Activated CD8-positive, alpha-beta memory T cell treated with anti-CD3 and anti-CD28 coated beads, Interleukin-2, amount 10 ng/mL, durations not matched to agents 7 days and 5 days (primary cell): ENCODE results near the gene KICS2. TPM values are rescaled to one million over a fixed set of nuclear protein-coding genes. Genes with fewer than 3 reads are reported as not detected.
"Not testable (repeated sequence)": the region's sequence is repeated elsewhere in the genome, so short reads cannot be mapped to it uniquely, and the experiment has no call there.

Experiments
- ATAC-seq: fragments of 150-1000 bp; cut with Tn5 transposase; one replicate; pipeline ENCODE4 v1.10.0; 2021; ENCODE audit warnings: moderate library complexity
- CTCF ChIA-PET: fragments of 350-600 bp; sonication (Branson Sonifier 250); formaldehyde crosslinking; loops from one replicate; lab custom pipeline; 2021; ENCODE audit warnings: antibody characterized with exemption; lab: Charles Lee
- DNase-seq: peaks from one replicate; pipeline ENCODE4 v3.0.0-alpha.2; 2020
- H3K27ac Mint-ChIP-seq: one replicate; pipeline ENCODE4 v1.8.0; 2021; ENCODE audit warnings: mild to moderate bottlenecking, mixed read lengths
- H3K27me3 Mint-ChIP-seq: one replicate; pipeline ENCODE4 v1.8.0; 2021; ENCODE audit warnings: mixed read lengths
- H3K36me3 Mint-ChIP-seq: one replicate; pipeline ENCODE4 v1.8.0; 2021; ENCODE audit warnings: mild to moderate bottlenecking, mixed read lengths
- H3K4me1 Mint-ChIP-seq: one replicate; pipeline ENCODE4 v1.8.0; 2021; ENCODE audit warnings: mixed read lengths
- H3K4me3 Mint-ChIP-seq: one replicate; pipeline ENCODE4 v1.8.0; 2021; ENCODE audit warnings: mild to moderate bottlenecking, moderate library complexity, mixed read lengths
- H3K9me3 Mint-ChIP-seq: one replicate; pipeline ENCODE4 v1.8.0; 2022; ENCODE audit warnings: low read depth, mixed read lengths
- total RNA-seq, 2 experiments: library from RNA; stranded (reverse); gene quantifications; one replicate each; pipeline ENCODE4 v1.2.3, GENCODE V29; 2021

The KICS2 gene
- total RNA-seq, 2 experiments from 2014 or later = 10.5 to 11.5 TPM

DNA sequence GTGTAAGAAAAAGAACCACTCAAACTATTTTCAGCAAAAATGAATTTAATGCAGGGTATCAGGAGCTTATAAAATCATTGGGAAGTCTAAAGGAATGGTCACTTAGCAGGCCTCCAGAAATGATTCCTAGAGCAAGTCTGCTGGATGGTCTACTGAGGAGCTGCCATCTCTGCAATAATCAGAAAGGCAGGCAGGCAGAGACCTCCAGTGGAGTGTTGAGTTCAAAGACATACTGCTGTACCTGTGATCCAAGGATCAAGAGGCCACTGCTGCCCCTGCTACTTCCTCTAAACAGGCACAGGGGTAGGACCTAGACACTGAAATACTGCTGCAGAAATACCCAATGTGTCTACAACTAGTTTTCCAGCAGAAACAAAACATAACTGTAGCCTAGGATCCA lies 14.5 kb upstream of the KICS2 start:
- Mint-ChIP-seq H3K27me3 (peaks cover 14% of the 10 kb centered on the region), H3K4me3 (no peak overlapping the region), H3K36me3 (no peaks in the 10 kb centered on the region), H3K4me1 (no peaks in the 10 kb centered on the region), H3K9me3 (no peaks in the 10 kb centered on the region), H3K27ac (no peak overlapping the region)
- ATAC-seq = no peak
- DNase-seq = no peak
- CTCF ChIA-PET = interaction anchor here (1.1 kb wide), 1 partner anchor 393 kb away, joined by 3 read pairs; no protein-coding TSS in a partner anchor

GRCh38 chr12:64232196-64232595 lies 10.1 kb upstream of the KICS2 start:
- Mint-ChIP-seq H3K9me3 (no peaks in the 10 kb centered on the region), H3K27ac (no peak overlapping the region), H3K4me3 (no peak overlapping the region), H3K27me3 (peaks cover 28% of the 10 kb centered on the region), H3K36me3 (no peaks in the 10 kb centered on the region), H3K4me1 (no peaks in the 10 kb centered on the region)
- CTCF ChIA-PET = no interaction called here
- no peak for ATAC-seq
- DNase-seq = no peak

DNA sequence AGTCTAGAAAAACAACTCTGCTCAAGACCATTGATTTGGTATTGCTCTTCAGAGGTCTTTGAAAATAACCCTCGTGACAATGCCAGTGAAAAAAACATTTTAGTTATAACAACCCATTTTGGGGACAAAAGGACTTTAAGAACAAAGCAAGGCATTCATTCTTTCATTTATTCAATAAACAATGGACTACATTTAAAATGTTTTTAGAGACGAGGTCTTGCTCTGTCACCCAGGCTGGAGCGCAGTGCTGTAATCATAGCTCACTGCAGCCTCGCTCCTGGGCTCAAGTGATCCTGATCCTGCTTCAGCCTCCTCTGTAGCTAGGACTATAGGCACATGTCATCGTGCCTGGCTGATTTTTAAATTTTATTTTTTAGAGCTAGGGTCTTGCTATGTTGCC lies 7.7 kb upstream of the KICS2 start:
- CTCF ChIA-PET = no interaction called here
- ATAC-seq (no peak), DNase-seq (no peak)
- Mint-ChIP-seq H3K36me3 (no peaks in the 10 kb centered on the region), H3K27ac (no peak overlapping the region), H3K4me3 (no peak overlapping the region), H3K4me1 (no peaks in the 10 kb centered on the region), H3K9me3 (no peaks in the 10 kb centered on the region), H3K27me3 (peaks cover 39% of the 10 kb centered on the region)

DNA sequence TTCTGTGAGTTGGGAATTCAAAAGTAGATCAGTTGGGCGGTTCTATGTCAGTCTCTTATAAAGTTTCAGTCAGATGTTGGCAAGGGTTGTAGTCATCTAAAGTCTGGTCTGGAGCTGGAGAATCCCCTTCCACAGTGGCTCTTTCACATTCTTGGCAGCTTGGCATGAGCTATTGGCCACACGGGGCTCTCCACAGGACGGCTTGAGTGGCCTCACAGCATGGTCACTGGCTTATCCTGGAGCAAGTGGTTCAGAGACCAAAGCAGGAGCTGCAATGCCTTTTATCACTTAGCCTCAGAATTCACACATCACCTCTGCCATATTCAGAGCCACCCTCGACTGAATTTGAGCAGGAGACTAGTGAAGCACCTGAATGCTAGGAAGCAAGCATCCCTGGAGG lies 7.1 kb upstream of the KICS2 start:
- Mint-ChIP-seq H3K4me1 (no peaks in the 10 kb centered on the region), H3K9me3 (no peaks in the 10 kb centered on the region), H3K36me3 (no peaks in the 10 kb centered on the region), H3K27ac (no peak overlapping the region), H3K4me3 (no peak overlapping the region), H3K27me3 (peaks cover 38% of the 10 kb centered on the region)
- no peak for DNase-seq
- CTCF ChIA-PET = no interaction called here
- ATAC-seq = no peak

GRCh38 chr12:64225626-64226025 lies 3.5 kb upstream of the KICS2 start:
- Mint-ChIP-seq H3K9me3 (no peaks in the 10 kb centered on the region), H3K27me3 (peaks cover 35% of the 10 kb centered on the region), H3K4me3 (no peak overlapping the region), H3K4me1 (peaks cover 15% of the 10 kb centered on the region), H3K27ac (no peak overlapping the region), H3K36me3 (no peaks in the 10 kb centered on the region)
- no peak for ATAC-seq
- CTCF ChIA-PET = no interaction called here
- no peak for DNase-seq

DNA sequence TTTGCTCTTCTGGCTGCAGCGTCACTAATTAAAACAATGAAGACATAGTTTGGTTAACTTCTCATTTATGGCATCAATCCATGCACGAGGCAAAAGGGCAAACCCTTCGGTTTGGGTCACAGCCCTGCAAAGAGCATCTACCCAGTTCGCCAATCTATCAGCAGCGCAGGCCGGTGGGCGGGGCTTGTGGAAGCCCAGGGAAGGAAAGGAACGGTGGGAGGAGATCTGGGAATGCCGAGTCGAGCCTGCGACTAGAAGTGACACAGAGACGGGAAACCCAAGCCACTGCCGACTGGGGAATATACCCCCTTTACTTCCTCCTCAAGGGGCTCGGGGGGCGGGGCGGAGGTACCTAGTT lies 466 bp downstream of the KICS2 start:
- H3K9me3 Mint-ChIP-seq = no peaks in the 10 kb centered on the region
- peaks cover 16% of the 10 kb centered on the region for H3K27me3 Mint-ChIP-seq
- H3K27ac Mint-ChIP-seq = peak overlapping the region; percentile 93
- H3K36me3 Mint-ChIP-seq = no peaks in the 10 kb centered on the region
- CTCF ChIA-PET = no interaction called here
- peaks cover 34% of the 10 kb centered on the region for H3K4me1 Mint-ChIP-seq
- DNase-seq (peak; percentile 69), ATAC-seq (peak; percentile 22)
- H3K4me3 Mint-ChIP-seq = peak overlapping the region; percentile 94

- Mint-ChIP-seq H3K4me3 (peak overlapping the region; percentile 37), H3K9me3 (no peaks in the 10 kb centered on the region), H3K36me3 (no peaks in the 10 kb centered on the region), H3K4me1 (peaks cover 34% of the 10 kb centered on the region), H3K27me3 (peaks cover 7% of the 10 kb centered on the region), H3K27ac (no peak overlapping the region)
- CTCF ChIA-PET = no interaction called here
- ATAC-seq (no peak), DNase-seq (no peak)
Measured at GRCh38 chr12:64220046-64220445, 2.0 kb downstream of the KICS2 start.

DNA sequence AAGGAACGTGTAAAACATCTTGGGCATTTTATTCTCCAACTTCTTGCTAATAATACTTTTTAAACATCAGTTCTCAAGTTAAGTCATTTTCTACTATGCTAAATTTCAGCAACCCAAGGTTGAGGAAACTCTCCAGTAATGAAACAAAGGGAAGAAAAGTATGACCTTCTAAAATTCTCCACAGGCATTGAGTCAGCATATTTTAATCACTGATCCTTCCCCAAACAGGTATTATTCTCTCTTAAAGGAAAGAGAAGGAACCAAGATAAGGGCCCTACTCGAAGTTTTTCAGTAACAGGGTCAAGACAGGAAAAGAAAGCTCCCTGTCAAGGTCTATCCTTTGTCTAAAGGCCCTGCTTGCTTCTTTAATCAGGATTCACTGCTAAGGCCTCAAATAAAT lies 3.0 kb downstream of the KICS2 start:
- CTCF ChIA-PET = interaction anchor here (1.9 kb wide), 1 partner anchor 376 kb away, joined by 8 read pairs; no protein-coding TSS in a partner anchor
- DNase-seq (no peak), ATAC-seq (no peak)
- peaks cover 2% of the 10 kb centered on the region for H3K27me3 Mint-ChIP-seq
- H3K27ac Mint-ChIP-seq = peak overlapping the region; percentile 82
- no peaks in the 10 kb centered on the region for H3K36me3 Mint-ChIP-seq
- peak overlapping the region; percentile 51 for H3K4me3 Mint-ChIP-seq
- H3K9me3 Mint-ChIP-seq = no peaks in the 10 kb centered on the region
- peaks cover 34% of the 10 kb centered on the region for H3K4me1 Mint-ChIP-seq

- Mint-ChIP-seq H3K27ac (peak overlapping the region; percentile 69), H3K9me3 (no peaks in the 10 kb centered on the region), H3K27me3 (no peaks in the 10 kb centered on the region), H3K4me3 (peak overlapping the region; percentile 61), H3K4me1 (peaks cover 34% of the 10 kb centered on the region), H3K36me3 (peaks cover 5% of the 10 kb centered on the region)
- CTCF ChIA-PET = interaction anchor here (0.8 to 1.9 kb wide), 2 partner anchors 14 to 375 kb away, joined by 3 to 8 read pairs; no protein-coding TSS in a partner anchor
- ATAC-seq (no peak), DNase-seq (no peak)
Measured at GRCh38 chr12:64218597-64218996, 3.5 kb downstream of the KICS2 start.

- H3K9me3 Mint-ChIP-seq, H3K4me3 Mint-ChIP-seq, DNase-seq, ATAC-seq, H3K27me3 Mint-ChIP-seq: not testable (repeated sequence)
- CTCF ChIA-PET = interaction anchor here (0.8 to 1.9 kb wide), 2 partner anchors 13 to 374 kb away, joined by 3 to 8 read pairs; no protein-coding TSS in a partner anchor
- Mint-ChIP-seq H3K36me3 (peaks cover 10% of the 10 kb centered on the region), H3K4me1 (peaks cover 31% of the 10 kb centered on the region), H3K27ac (peak overlapping the region; percentile 42)
Measured at GRCh38 chr12:64217643-64218042, 4.5 kb downstream of the KICS2 start.

- H3K4me3 Mint-ChIP-seq = no peak overlapping the region
- H3K27me3 Mint-ChIP-seq = no peaks in the 10 kb centered on the region
- ATAC-seq (no peak), DNase-seq (no peak)
- H3K27ac Mint-ChIP-seq = no peak overlapping the region
- peaks cover 18% of the 10 kb centered on the region for H3K36me3 Mint-ChIP-seq
- no peaks in the 10 kb centered on the region for H3K9me3 Mint-ChIP-seq
- H3K4me1 Mint-ChIP-seq = peaks cover 24% of the 10 kb centered on the region
- CTCF ChIA-PET = interaction anchor here (0.9 kb wide), 1 partner anchor 11 kb away, joined by 3 read pairs; no protein-coding TSS in a partner anchor
Measured at GRCh38 chr12:64216239-64216638, 5.9 kb downstream of the KICS2 start.

DNA sequence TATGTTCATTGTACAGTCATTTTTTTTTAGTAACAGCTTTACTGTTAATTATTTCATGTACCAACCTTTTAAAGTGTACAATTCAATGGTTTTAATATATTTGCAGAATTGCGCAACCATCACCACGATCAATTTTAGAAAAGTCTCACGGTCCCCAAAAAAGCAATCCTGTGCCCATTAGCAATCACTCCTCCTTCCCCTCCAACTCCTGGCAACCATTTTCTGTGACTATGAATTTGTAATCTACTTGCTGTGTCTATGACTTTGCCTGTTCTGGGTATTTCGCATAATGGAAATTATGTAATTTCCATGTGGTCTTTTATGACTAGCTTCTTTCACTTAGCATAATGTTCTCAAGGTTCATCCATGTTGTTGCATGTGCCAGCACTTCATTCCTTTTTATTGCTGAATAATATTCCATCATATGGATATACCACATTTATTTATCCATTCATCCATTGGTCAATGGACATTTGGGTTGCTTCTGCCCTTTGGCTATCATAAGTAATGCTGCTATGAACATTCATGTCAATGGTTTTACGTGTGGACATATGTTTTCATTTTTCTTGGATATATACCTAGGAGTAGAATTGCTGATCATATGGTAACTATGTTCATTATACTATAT lies 9.9 kb downstream of the KICS2 start:
- H3K4me1 Mint-ChIP-seq = no peaks in the 10 kb centered on the region
- no peaks in the 10 kb centered on the region for H3K9me3 Mint-ChIP-seq
- H3K27ac Mint-ChIP-seq = no peak overlapping the region
- CTCF ChIA-PET = no interaction called here
- DNase-seq (no peak), ATAC-seq (no peak)
- H3K27me3 Mint-ChIP-seq = no peaks in the 10 kb centered on the region
- no peak overlapping the region for H3K4me3 Mint-ChIP-seq
- H3K36me3 Mint-ChIP-seq = peaks cover 20% of the 10 kb centered on the region

- CTCF ChIA-PET = no interaction called here
- no peak overlapping the region for H3K4me3 Mint-ChIP-seq
- peaks cover 2% of the 10 kb centered on the region for H3K9me3 Mint-ChIP-seq
- H3K27me3 Mint-ChIP-seq = no peaks in the 10 kb centered on the region
- H3K36me3 Mint-ChIP-seq = peaks cover 23% of the 10 kb centered on the region
- no peak for DNase-seq
- ATAC-seq = no peak
- H3K4me1 Mint-ChIP-seq = no peaks in the 10 kb centered on the region
- no peak overlapping the region for H3K27ac Mint-ChIP-seq
Measured at GRCh38 chr12:64207453-64207852, 14.6 kb downstream of the KICS2 start.

DNA sequence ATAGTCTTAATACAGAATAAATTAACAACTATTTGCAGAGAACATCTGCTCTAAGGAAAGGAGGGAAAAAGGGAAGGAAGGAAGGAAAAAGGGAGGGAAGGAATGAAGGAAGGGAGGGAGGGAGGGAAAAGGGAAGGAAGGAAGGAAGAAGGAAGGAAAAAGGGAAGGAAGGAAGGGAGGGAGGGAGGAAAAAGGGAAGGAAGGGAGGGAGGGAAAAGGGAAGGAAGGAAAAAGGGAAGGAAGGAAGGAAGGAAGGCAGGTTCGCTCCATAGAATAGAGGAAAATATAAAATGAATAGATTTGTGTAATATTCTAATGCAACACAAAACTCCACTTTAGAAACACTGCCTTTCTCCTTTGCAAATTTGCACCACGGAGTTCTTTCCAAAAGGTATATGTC lies 16.6 kb downstream of the KICS2 start:
- CTCF ChIA-PET = interaction anchor here (0.7 to 0.9 kb wide), 2 partner anchors 10 to 13 kb away, joined by 3 read pairs; no protein-coding TSS in a partner anchor
- no peak overlapping the region for H3K27ac Mint-ChIP-seq
- H3K4me1 Mint-ChIP-seq = no peaks in the 10 kb centered on the region
- DNase-seq (no peak), ATAC-seq (no peak)
- no peak overlapping the region for H3K4me3 Mint-ChIP-seq
- H3K36me3 Mint-ChIP-seq = peaks cover 19% of the 10 kb centered on the region
- peaks cover 2% of the 10 kb centered on the region for H3K9me3 Mint-ChIP-seq
- H3K27me3 Mint-ChIP-seq = no peaks in the 10 kb centered on the region
